Suprapubic skin (tissue), 4 donors: ENCODE results near the gene RGS12.

Experiments
- CTCF ChIP-seq, 2 donors: fragments of 200-600 bp in 1 of 2; fragments of 450-650 bp in 1 of 2; sonication (generic) in 1 of 2; IDR thresholded peaks; one replicate each; pipeline ENCODE4 v1.5.1; 2016 to 2019; ENCODE audit warnings: antibody characterized with exemption in 2 of 2, mild to moderate bottlenecking in 1 of 2, moderate library complexity in 1 of 2
- EP300 ChIP-seq: sonication (generic); formaldehyde crosslinking; IDR thresholded peaks from one replicate; pipeline ENCODE4 v1.6.1; 2017; ENCODE audit warnings: antibody characterized with exemption
- POLR2A ChIP-seq, 2 donors: fragments of 450-650 bp; IDR thresholded peaks; one replicate each; pipeline ENCODE4 v1.6.1; 2017; ENCODE audit warnings: antibody characterized with exemption in 2 of 2, mild to moderate bottlenecking in 2 of 2, moderate library complexity in 2 of 2
- POLR2AphosphoS5 ChIP-seq, 3 donors: sonication (generic); formaldehyde crosslinking; IDR thresholded peaks; one replicate each; pipeline ENCODE4 v1.6.1; 2017; ENCODE audit warnings: antibody characterized with exemption in 3 of 3

DNA sequence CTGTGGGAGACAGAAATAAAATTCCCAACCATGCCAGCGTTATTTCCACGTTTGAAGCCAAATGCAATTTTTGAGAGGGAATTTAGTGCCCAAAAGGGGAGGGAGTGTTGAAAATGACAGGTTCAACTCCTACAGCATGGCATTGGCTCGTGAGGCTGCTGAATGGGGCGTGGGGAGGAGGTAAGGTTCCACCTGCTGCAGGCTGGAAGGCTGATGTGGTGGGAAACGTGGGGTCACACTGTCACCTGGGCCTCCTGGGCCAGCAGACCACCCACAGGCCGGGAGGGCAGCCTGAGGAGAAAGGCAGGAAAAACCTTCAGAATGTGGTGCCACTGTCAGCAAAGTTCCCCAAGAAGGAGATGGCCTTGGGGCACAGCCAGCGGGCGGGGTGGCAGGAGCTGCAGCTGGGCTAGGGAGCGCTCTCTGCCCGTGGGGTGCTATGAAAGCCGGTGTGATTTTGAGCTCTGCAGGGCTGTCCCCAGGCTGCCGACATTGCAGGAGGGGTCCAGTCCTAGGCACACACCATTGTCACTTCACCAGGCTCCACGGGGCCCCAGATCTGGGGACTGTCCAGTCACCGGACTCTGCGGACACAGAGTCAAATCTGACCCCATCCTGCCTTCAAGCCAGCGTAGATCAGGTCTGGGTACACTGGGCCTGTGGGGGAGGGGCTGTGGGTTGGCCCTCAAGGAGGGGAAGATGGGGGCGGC lies 24.3 kb upstream of the RGS12 start:
- no peak for TF ChIP-seq CTCF (IDR thresholded peaks at IDR 0.05)
- no peak for TF ChIP-seq EP300
- TF ChIP-seq POLR2AphosphoS5 (IDR thresholded peaks at IDR 0.05) = no peak
- no peak for TF ChIP-seq POLR2A (IDR thresholded peaks at IDR 0.05)
